Measurements from ENCODE around the gene ULK1.

Gene ULK1

DNA sequence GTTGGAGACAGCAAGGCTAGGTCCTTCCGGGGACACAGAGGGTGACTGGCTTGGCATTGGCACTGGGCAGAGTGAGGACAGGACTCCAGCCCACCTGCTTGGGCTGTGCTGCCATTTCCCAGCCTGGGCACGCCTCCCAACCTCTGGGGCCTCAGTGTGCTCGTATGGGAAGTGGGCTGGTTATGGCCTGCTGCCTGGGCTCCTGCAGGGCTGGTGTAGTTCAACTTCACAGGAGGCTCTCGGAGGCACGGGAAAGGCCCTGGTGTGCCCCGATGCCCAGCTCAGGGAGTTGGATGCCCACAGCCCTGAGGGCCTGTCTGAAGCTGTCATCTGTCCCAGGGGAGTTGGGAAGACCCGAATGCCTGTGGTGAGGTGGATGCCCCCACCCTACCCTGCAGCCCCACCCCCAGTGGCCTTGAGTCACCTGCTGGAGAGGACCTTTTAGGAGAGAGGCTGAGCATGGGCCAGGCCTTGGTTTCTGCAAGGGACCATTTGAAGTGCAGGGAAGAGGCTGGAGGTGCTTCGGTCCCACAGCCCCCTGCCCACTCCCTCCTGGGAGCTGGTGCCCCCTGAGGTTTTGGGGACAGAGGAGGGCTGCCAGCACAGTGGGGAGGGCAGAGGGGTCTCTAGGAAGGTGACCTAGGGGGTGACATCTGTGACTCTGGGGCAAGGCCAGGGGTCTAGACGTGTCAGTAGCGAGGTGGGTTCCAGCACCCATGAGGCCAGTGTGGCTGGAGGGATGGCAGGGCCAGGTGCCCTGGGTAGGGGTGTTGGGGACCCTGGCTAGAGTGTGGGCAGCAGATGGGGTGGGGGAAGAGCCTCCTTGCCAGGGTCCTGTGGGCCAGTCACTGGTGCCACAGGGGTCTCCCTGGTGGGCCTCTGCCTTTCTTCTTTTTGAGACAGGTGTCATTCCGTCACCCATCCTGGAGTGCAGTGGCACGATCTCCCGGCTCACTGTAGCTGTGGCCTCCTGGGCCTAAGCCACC, 9.1 kb downstream of the ULK1 start:
- H3K9ac ChIP-seq (ENCODE audit: low read depth, low read length), result no peak overlapping the region

DNA sequence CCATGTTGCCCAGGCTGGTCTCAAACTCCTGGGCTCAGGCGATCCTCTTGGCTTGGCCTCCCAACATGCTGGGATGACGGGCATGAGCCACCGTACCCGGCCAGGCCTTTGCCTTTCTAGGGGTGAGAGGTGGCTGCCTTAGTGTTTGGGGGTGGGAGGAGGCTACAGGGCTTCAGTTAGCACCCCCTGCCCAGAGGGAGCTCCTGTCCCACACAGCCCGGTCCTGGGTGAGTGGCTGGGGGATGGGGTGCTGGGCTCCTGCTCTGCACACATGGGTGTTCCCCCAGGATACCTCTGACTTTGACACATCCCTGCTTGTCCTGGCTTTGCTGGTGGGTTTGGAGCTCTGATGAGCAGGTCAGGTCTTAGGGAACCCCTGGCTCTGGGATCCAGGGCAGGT, 9.9 kb downstream of the ULK1 start:
- H3K9me3 ChIP-seq (ENCODE audit: control insufficient read depth, insufficient read depth, low read length), result no peaks in the 10 kb centered on the region
- no peaks in the 10 kb centered on the region for H3K36me3 ChIP-seq (ENCODE audit: insufficient read depth, low read length)
- H3K4me1 ChIP-seq (ENCODE audit: insufficient read depth, low read length), result no peaks in the 10 kb centered on the region
- H3K9ac ChIP-seq (ENCODE audit: low read depth, low read length), result no peak overlapping the region

More for the DNA sequence above, 9.1 kb downstream of the ULK1 start:
- no peaks in the 10 kb centered on the region for H3K4me1 ChIP-seq (ENCODE audit: insufficient read depth, low read length)
- no peaks in the 10 kb centered on the region for H3K36me3 ChIP-seq (ENCODE audit: insufficient read depth, low read length)
- H3K9me3 ChIP-seq (ENCODE audit: control insufficient read depth, insufficient read depth, low read length), result no peaks in the 10 kb centered on the region

DNA sequence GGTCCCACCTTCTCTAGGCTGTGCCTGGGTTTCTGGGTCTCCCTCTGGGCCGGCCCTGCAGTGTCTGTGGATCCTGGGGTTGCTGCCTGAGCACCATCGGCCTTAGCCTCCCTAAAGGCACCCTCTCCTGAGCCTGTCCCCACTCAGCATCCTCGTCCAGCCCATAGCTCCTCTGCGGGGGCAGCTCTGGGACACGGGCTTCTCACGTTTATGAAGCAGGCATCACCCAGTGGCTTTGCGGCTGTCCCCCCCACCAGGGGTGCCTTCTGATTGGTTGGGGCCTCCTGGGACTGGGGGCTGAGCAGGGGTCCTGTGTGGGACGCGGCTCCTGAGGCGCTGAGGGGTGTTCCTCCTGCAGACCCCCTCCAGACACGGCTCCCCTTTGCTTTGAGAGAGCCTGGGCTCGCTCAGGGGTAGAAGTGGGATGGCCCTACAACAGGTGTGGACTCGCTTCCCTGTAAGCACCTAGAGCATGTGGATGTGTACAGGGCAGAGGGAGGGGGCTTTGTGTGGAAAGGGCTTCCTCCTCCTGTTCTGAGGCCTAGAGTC, 10.7 kb downstream of the ULK1 start:
- Histone ChIP-seq H3K9me3 (ENCODE audit: control insufficient read depth, insufficient read depth, low read length) (no peaks in the 10 kb centered on the region), H3K36me3 (ENCODE audit: insufficient read depth, low read length) (no peaks in the 10 kb centered on the region; the same call in 1 of the 2 replicates), H3K9ac (ENCODE audit: low read depth, low read length) (no peak overlapping the region), H3K4me1 (ENCODE audit: insufficient read depth, low read length) (no peaks in the 10 kb centered on the region)

DNA sequence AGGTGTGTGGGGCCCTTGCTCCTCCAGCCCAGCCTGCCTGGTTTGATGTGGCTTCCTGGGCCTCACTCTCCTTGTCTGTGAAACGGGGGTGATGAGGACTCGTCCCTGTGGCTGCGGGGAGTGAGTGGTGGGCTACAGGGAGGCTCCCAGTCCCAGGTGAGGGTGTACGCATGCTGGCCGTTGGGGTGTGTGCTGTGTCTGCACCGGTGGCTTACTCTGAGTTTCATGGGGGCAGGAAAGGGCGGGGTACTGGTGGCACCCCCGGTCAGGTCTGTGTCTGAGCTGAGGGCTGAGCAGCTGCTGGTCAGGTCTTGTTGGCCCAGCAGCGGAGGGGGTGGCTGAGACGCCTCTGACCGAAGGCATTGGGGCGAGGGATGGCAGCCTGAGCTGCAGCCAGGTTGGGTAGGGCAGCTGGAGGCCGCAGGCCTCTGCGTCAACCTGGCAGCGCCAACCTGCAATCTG, 11.2 kb downstream of the ULK1 start:
- H3K9ac ChIP-seq (ENCODE audit: low read depth, low read length), result no peak overlapping the region
- no peaks in the 10 kb centered on the region for H3K9me3 ChIP-seq (ENCODE audit: control insufficient read depth, insufficient read depth, low read length)
- H3K4me1 ChIP-seq (ENCODE audit: insufficient read depth, low read length), result no peaks in the 10 kb centered on the region
- no peaks in the 10 kb centered on the region; the same call in 1 of the 2 replicates for H3K36me3 ChIP-seq (ENCODE audit: insufficient read depth, low read length)

DNA sequence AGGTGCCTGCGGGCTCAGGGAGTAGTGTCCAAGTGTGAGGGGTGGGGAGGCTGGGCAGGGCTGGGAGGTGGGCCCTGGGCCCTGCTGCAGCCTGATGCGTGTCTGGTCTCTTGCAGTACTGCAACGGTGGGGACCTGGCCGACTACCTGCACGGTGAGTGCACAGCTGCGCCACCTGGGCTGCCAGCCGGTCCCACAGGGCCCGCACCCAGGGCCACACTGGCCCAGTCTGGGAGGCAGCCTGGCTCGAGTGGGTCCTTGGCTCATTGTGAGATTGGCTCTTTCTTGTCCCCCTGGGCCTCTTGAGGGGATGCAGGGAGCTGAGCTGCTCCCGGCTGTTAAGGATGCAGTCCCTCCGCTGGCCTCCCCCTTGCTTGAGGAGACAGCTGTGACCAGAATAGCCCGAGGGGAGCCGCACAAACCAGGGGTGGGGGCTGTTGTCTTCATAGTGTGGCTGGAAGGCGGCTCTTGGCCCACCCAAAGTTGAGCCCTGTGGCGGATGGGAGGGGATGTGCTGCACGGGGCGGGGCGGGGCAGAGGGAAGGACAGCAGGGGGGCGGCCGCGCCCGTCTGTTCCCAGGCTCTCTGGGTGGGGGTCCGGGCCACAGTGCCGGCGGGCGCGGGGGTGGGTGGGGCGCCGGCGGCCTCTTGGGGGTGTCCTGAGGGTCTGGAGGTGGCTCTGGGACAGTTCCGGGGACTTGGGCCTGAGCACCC, 13.1 kb downstream of the ULK1 start:
- Histone ChIP-seq H3K9ac (ENCODE audit: low read depth, low read length) (no peak overlapping the region), H3K4me1 (ENCODE audit: insufficient read depth, low read length) (peaks cover 4% of the 10 kb centered on the region; the same call in 1 of the 2 replicates), H3K9me3 (ENCODE audit: control insufficient read depth, insufficient read depth, low read length) (no peaks in the 10 kb centered on the region), H3K36me3 (ENCODE audit: insufficient read depth, low read length) (no peaks in the 10 kb centered on the region; the same call in 1 of the 2 replicates)

DNA sequence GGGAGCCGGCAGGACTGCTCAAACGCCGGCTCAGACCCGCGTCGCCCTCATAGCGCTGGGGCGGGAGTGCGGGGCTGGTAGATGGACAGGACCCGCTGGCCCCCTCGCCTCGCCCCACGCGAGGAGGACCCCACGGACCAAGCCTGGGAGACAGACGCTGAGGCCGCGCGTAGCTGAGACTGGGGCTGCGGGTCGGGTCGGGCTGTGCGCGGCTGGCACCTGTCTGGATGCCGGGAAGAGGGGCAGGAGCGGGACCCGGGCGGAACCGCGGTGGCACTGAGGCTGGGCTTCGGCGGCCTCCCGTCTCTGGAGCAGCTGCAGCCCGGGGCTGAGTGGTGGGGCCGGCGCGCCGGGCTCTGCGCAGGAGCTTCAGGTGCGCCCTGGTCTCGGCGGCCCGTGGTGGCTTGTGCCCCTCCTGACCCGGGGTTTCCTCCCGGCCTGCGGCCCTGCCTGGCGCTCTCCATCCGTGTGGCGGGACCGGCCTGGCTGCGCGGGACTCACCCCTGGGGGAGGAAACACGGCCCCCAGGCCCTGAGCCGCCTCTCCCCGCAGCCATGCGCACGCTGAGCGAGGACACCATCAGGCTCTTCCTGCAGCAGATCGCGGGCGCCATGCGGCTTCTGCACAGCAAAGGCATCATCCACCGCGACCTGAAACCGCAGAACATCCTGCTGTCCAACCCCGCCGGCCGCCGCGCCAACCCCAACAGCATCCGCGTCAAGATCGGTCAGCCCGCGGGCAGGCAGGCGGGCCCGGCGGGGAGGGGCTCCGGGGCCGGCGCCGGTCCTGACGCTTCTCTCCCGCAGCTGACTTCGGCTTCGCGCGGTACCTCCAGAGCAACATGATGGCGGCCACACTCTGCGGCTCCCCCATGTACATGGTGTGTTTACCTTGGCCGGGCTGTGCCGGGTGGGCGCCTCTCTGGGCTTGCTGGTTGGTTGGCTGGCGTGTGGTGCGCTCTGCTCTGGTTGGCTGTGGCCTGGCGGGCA, 14.0 kb downstream of the ULK1 start:
- Histone ChIP-seq H3K9me3 (ENCODE audit: control insufficient read depth, insufficient read depth, low read length) (no peaks in the 10 kb centered on the region), H3K9ac (ENCODE audit: low read depth, low read length) (no peak overlapping the region), H3K4me1 (ENCODE audit: insufficient read depth, low read length) (peaks cover 4% of the 10 kb centered on the region; the same call in 1 of the 2 replicates), H3K36me3 (ENCODE audit: insufficient read depth, low read length) (no peaks in the 10 kb centered on the region; the same call in 1 of the 2 replicates)

DNA sequence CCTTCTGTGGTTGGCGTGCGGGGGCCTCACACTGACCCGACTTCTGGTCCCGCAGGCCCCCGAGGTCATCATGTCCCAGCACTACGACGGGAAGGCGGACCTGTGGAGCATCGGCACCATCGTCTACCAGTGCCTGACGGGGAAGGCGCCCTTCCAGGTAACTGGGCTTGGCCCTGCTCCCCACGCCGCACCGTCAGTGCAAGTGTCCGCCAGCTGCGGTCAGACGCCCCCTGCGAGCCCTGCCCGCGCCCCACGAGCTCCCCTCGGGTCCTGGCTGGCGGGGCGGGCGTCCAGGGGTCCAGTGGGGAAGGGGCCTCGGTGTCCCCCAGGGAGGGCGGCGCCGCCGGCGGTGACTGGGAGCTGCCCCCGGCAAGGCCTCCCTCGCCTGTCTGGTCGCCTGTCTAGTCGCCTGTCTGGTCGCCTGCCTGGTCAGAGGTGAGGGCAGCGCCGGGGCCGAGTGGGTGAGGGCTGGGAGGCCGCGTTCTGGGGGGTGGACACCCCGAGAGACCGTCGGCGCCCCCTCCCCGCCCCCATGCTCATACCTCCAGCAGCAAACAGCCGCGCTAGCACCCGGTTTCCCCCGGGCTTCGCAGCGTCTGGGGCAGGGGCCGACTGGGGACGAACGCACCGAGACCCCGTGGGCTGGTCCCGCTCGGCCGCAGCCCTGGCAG, 14.8 kb downstream of the ULK1 start:
- Histone ChIP-seq H3K9ac (ENCODE audit: low read depth, low read length) (no peak overlapping the region), H3K36me3 (ENCODE audit: insufficient read depth, low read length) (peaks cover 5% of the 10 kb centered on the region; the same call in 1 of the 2 replicates), H3K4me1 (ENCODE audit: insufficient read depth, low read length) (peaks cover 4% of the 10 kb centered on the region; the same call in 1 of the 2 replicates), H3K9me3 (ENCODE audit: control insufficient read depth, insufficient read depth, low read length) (no peaks in the 10 kb centered on the region)

DNA sequence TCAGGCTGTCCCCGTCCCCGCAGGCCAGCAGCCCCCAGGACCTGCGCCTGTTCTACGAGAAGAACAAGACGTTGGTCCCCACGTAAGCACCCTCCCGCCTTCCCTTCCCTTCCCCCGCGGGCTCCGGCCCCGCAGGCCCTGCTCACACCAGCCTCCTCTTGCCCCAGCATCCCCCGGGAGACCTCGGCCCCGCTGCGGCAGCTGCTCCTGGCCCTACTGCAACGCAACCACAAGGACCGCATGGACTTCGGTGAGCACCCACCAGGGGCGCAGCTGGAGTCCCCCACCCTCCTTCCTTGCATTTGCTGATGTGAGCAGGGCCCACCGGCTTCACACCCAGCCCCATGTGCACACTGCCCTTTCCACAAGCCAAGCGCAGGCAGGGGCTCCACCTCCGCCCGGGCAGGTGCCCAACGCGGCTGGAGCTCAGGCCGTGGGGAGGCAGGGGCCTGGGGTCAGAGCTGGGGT, 15.4 kb downstream of the ULK1 start:
- Histone ChIP-seq H3K9me3 (ENCODE audit: control insufficient read depth, insufficient read depth, low read length) (no peaks in the 10 kb centered on the region), H3K36me3 (ENCODE audit: insufficient read depth, low read length) (peaks cover 5% of the 10 kb centered on the region; the same call in 1 of the 2 replicates), H3K4me1 (ENCODE audit: insufficient read depth, low read length) (peaks cover 4% of the 10 kb centered on the region; the same call in 1 of the 2 replicates), H3K9ac (ENCODE audit: low read depth, low read length) (no peak overlapping the region)

DNA sequence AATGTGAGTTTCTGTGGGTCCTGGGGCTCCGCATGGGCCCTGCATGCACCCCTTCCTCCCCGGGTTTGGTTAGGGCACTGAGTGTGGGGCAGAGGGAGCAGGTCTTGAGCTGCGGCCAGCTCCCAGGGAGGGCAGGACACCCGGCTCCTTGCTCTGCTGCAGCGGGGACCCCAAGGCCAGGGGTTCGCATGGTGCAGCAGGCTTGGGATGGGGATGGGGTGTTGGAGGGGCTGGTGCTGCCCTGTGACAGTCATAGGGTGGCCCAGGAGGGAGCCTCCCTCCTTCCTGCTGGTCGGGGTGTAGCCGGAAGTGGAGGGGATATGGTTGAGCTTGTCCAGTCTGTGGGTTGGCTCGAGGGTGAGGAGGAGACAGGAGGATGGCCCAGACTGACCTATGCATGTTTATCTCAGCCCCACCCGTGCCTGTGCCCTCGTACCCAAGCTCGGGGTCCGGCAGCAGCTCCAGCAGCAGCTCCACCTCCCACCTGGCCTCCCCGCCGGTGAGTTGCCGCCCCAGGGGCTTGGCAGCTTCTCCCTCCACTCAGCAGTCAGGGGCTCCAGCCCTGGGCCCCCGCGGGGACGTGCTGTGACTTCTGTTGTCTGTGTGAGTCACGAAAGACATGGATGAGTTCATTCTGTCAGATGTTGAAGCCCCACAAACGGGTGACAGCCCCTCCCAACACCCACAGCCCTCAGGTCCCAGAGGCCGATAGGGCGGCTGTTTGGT, 16.0 kb downstream of the ULK1 start:
- Histone ChIP-seq H3K4me1 (ENCODE audit: insufficient read depth, low read length) (peaks cover 4% of the 10 kb centered on the region; the same call in 1 of the 2 replicates), H3K9ac (ENCODE audit: low read depth, low read length) (no peak overlapping the region), H3K36me3 (ENCODE audit: insufficient read depth, low read length) (peaks cover 5% of the 10 kb centered on the region; the same call in 1 of the 2 replicates), H3K9me3 (ENCODE audit: control insufficient read depth, insufficient read depth, low read length) (no peaks in the 10 kb centered on the region)

DNA sequence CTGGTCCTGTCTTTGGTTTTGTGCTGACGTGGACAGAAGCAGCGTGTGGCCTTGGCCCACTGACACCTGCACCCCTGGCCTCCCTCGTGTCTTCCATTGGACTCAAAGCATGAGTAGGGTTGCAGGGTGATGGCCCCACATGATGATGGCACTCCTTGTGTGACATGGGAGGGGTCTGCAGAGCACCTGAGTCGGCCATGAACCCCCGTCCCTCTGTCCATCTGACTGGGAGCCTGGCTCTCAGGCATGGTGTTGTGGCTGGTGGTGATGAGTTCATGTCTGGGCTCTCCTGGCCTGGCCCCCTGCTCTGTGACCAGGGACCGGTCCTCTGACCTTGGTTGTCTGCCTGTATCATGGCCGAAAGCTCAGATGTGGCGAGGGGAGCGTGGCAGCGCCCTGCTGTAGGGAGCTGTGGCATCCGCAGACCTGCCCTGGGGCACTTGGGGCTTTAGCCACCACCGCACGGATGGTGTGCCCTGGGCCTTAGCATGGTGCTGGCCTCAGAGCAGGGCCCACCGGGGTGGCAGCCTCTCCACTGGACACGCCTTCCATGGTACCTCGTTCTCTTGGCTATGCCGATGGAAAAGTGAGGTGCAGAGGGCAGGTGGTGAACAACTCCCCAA, 16.7 kb downstream of the ULK1 start:
- H3K36me3 ChIP-seq (ENCODE audit: insufficient read depth, low read length), result peaks cover 5% of the 10 kb centered on the region; the same call in 1 of the 2 replicates

DNA sequence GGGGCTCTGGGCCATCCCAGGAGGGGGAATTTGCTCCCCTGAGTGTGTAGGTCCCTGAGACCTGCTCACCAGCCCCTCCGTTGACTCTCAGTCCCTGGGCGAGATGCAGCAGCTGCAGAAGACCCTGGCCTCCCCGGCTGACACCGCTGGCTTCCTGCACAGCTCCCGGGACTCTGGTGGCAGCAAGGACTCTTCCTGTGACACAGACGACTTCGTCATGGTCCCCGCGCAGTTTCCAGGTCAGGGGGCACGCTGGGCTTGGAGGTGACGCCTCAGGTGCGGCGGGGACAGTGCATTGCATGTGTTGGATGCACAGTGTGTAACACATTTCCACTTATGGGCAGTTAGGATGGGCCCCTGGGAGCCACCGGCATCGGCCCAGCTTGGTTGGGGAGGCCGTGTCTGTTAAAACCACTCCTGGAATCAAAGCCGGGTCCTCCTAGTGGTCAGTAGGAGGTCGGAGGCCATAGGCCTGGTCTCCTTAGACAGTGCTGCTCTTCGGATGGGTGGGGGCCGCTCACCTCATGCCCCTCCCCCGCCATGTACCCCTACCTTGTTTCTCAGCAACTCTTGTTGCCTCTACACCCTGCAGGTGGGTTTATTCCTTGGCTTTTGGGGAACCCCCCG, 17.5 kb downstream of the ULK1 start:
- Histone ChIP-seq H3K9me3 (ENCODE audit: control insufficient read depth, insufficient read depth, low read length) (no peaks in the 10 kb centered on the region), H3K36me3 (ENCODE audit: insufficient read depth, low read length) (peaks cover 5% of the 10 kb centered on the region; the same call in 1 of the 2 replicates), H3K4me1 (ENCODE audit: insufficient read depth, low read length) (peaks cover 4% of the 10 kb centered on the region; the same call in 1 of the 2 replicates), H3K9ac (ENCODE audit: low read depth, low read length) (no peak overlapping the region)

More for the DNA sequence above, 16.7 kb downstream of the ULK1 start:
- Histone ChIP-seq H3K9ac (ENCODE audit: low read depth, low read length) (no peak overlapping the region), H3K4me1 (ENCODE audit: insufficient read depth, low read length) (peaks cover 4% of the 10 kb centered on the region; the same call in 1 of the 2 replicates), H3K9me3 (ENCODE audit: control insufficient read depth, insufficient read depth, low read length) (no peaks in the 10 kb centered on the region)
